Stomach smooth muscle (tissue), 2 donors: ENCODE results near the gene POU2AF2.
"Not testable (repeated sequence)": the region's sequence is repeated elsewhere in the genome, so short reads cannot be mapped to it uniquely, and the experiment has no call there.

Experiments
- H3K27ac ChIP-seq: one replicate; pipeline ENCODE4 v1.7.0; 2013; ENCODE audit warnings: mild to moderate bottlenecking, low read length, inconsistent platforms
- H3K27me3 ChIP-seq, 2 donors: one replicate each; pipeline ENCODE4 v1.7.0; 2013; ENCODE audit warnings: low read length in 2 of 2; ENCODE audit not compliant: insufficient read depth in 2 of 2, control insufficient read depth in 1 of 2
- H3K36me3 ChIP-seq, 2 donors: one replicate each; pipeline ENCODE4 v1.7.0; 2013; ENCODE audit warnings: low read length in 2 of 2; ENCODE audit not compliant: control insufficient read depth in 2 of 2, insufficient read depth in 2 of 2
- H3K4me1 ChIP-seq: one replicate; pipeline ENCODE4 v1.7.0; 2013; ENCODE audit warnings: low read length; ENCODE audit not compliant: control insufficient read depth, insufficient read depth
- H3K4me3 ChIP-seq, 2 donors: one replicate each; pipeline ENCODE4 v1.7.0; 2013; ENCODE audit warnings: low read length in 2 of 2
- H3K9ac ChIP-seq, 2 donors: one replicate each; pipeline ENCODE4 v1.7.0; 2013; ENCODE audit warnings: low read length in 2 of 2, mild to moderate bottlenecking in 1 of 2
- H3K9me3 ChIP-seq, 2 donors: one replicate each; pipeline ENCODE4 v1.7.0; 2013; ENCODE audit warnings: low read length in 2 of 2; ENCODE audit not compliant: control insufficient read depth in 2 of 2
- donor health status: healthy.
- donor health status: Pancreatic carcinoma.

Gene POU2AF2

GRCh38 chr11:111285189-111286091 lies 39.9 kb downstream of the POU2AF2 start:
- H3K36me3 ChIP-seq = no peaks in the 10 kb centered on the region
- H3K27me3 ChIP-seq = no peaks in the 10 kb centered on the region
- no peak overlapping the region for H3K4me3 ChIP-seq
- no peak overlapping the region for H3K9ac ChIP-seq
- H3K27ac ChIP-seq = no peak overlapping the region
- H3K9me3 ChIP-seq = no peaks in the 10 kb centered on the region
- H3K4me1 ChIP-seq = peaks cover 3% of the 10 kb centered on the region

- Histone ChIP-seq H3K36me3 (no peaks in the 10 kb centered on the region), H3K4me1 (no peaks in the 10 kb centered on the region), H3K4me3 (no peak overlapping the region), H3K27me3 (no peaks in the 10 kb centered on the region), H3K9me3 (no peaks in the 10 kb centered on the region), H3K27ac (no peak overlapping the region), H3K9ac (no peak overlapping the region)
These were observed 46.2 kb downstream of the POU2AF2 start for GRCh38 chr11:111291764-111292163.

- not testable (repeated sequence) for H3K9ac ChIP-seq, H3K27ac ChIP-seq, H3K4me1 ChIP-seq, H3K9me3 ChIP-seq, H3K36me3 ChIP-seq, H3K4me3 ChIP-seq, H3K27me3 ChIP-seq
These were observed 46.9 kb downstream of the POU2AF2 start for GRCh38 chr11:111292408-111292807.

GRCh38 chr11:111296196-111296595 lies 50.7 kb downstream of the POU2AF2 start:
- H3K9ac ChIP-seq = no peak overlapping the region
- peaks cover 10% of the 10 kb centered on the region for H3K4me1 ChIP-seq
- H3K27me3 ChIP-seq = no peaks in the 10 kb centered on the region
- no peak overlapping the region for H3K27ac ChIP-seq
- no peaks in the 10 kb centered on the region for H3K36me3 ChIP-seq
- no peaks in the 10 kb centered on the region for H3K9me3 ChIP-seq
- H3K4me3 ChIP-seq = no peak overlapping the region

GRCh38 chr11:111297696-111298095 lies 52.2 kb downstream of the POU2AF2 start:
- Histone ChIP-seq H3K27me3 (no peaks in the 10 kb centered on the region), H3K27ac (peak overlapping the region; percentile 18), H3K36me3 (no peaks in the 10 kb centered on the region), H3K4me1 (peaks cover 10% of the 10 kb centered on the region), H3K9me3 (no peaks in the 10 kb centered on the region), H3K4me3 (no peak overlapping the region), H3K9ac (no peak overlapping the region)

GRCh38 chr11:111298413-111299100 lies 53.0 kb downstream of the POU2AF2 start, which contains the start of gene POU2AF3:
TSS of gene POU2AF3 (plus strand) at chr11:111298546. CDS start at chr11:111298582, 36 bp downstream.
- Histone ChIP-seq H3K9ac (peak within 1 kb of the TSS; percentile 75 to 78), H3K36me3 (no peaks in the 10 kb centered on the region), H3K4me3 (peak within 1 kb of the TSS; percentile 69 to 80), H3K27me3 (no peaks in the 10 kb centered on the region), H3K9me3 (no peaks in the 10 kb centered on the region), H3K27ac (peak within 1 kb of the TSS; percentile 73), H3K4me1 (peaks cover 10% of the 10 kb centered on the region)

- H3K4me3 ChIP-seq = peak overlapping the region; percentile 69 to 80
- H3K27me3 ChIP-seq = no peaks in the 10 kb centered on the region
- H3K27ac ChIP-seq = peak overlapping the region; percentile 73
- peaks cover 10% of the 10 kb centered on the region for H3K4me1 ChIP-seq
- peak overlapping the region; percentile 75 to 78 for H3K9ac ChIP-seq
- no peaks in the 10 kb centered on the region for H3K9me3 ChIP-seq
- H3K36me3 ChIP-seq = no peaks in the 10 kb centered on the region
These were observed 53.8 kb downstream of the POU2AF2 start for GRCh38 chr11:111299101-111300026.

- no peaks in the 10 kb centered on the region for H3K36me3 ChIP-seq
- H3K4me1 ChIP-seq = peaks cover 10% of the 10 kb centered on the region
- no peak overlapping the region for H3K4me3 ChIP-seq
- H3K27ac ChIP-seq = no peak overlapping the region
- H3K9me3 ChIP-seq = no peaks in the 10 kb centered on the region
- H3K27me3 ChIP-seq = no peaks in the 10 kb centered on the region
- H3K9ac ChIP-seq = no peak overlapping the region
These were observed 55.0 kb downstream of the POU2AF2 start for GRCh38 chr11:111300569-111300968.

GRCh38 chr11:111301004-111301841 lies 55.7 kb downstream of the POU2AF2 start:
- no peak overlapping the region for H3K4me3 ChIP-seq
- peaks cover 10% of the 10 kb centered on the region for H3K4me1 ChIP-seq
- H3K36me3 ChIP-seq = no peaks in the 10 kb centered on the region
- H3K27ac ChIP-seq = no peak overlapping the region
- no peaks in the 10 kb centered on the region for H3K27me3 ChIP-seq
- H3K9ac ChIP-seq = no peak overlapping the region
- no peaks in the 10 kb centered on the region for H3K9me3 ChIP-seq

GRCh38 chr11:111301842-111302118 lies 56.3 kb downstream of the POU2AF2 start:
- Histone ChIP-seq H3K9ac (no peak overlapping the region), H3K27ac (no peak overlapping the region)

More at GRCh38 chr11:111301842-111302118, 56.3 kb downstream of the POU2AF2 start:
- no peaks in the 10 kb centered on the region for H3K9me3 ChIP-seq
- H3K36me3 ChIP-seq = no peaks in the 10 kb centered on the region
- no peaks in the 10 kb centered on the region for H3K27me3 ChIP-seq
- peaks cover 10% of the 10 kb centered on the region for H3K4me1 ChIP-seq
- no peak overlapping the region for H3K4me3 ChIP-seq
